Measurements from ENCODE around the gene MRPL47.

DNA sequence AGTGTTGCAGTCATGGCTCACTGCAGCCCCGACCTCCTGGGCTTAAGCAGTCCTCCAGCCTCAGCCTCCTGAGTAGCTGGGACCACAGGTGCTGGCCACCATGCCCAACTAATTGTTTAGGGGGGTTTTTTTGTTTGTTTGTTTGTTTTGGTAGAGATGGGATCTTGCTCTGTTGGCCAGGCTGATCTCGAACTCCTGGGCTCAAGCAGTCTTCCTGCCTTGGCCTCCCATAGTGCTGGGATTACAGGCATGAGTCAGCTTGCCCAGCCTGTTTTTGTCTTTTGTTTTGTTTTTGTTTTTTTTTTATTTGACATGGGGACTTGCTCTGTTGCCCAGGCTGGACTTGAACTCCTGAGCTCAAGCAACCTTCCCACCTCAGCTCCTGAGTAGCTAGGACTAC lies 17.6 kb upstream of the MRPL47 start:
- TF ChIP-seq, protein P1, sequence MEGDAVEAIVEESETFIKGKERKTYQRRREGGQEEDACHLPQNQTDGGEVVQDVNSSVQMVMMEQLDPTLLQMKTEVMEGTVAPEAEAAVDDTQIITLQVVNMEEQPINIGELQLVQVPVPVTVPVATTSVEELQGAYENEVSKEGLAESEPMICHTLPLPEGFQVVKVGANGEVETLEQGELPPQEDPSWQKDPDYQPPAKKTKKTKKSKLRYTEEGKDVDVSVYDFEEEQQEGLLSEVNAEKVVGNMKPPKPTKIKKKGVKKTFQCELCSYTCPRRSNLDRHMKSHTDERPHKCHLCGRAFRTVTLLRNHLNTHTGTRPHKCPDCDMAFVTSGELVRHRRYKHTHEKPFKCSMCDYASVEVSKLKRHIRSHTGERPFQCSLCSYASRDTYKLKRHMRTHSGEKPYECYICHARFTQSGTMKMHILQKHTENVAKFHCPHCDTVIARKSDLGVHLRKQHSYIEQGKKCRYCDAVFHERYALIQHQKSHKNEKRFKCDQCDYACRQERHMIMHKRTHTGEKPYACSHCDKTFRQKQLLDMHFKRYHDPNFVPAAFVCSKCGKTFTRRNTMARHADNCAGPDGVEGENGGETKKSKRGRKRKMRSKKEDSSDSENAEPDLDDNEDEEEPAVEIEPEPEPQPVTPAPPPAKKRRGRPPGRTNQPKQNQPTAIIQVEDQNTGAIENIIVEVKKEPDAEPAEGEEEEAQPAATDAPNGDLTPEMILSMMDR (IDR thresholded peaks at IDR 0.05; ENCODE audit: low read depth, low read length), result no peak
- TF ChIP-seq EZH2phosphoT487 (IDR thresholded peaks at IDR 0.05; ENCODE audit: low read depth), result no peak
